Right lobe of liver (tissue), 6 donors: Measurements from ENCODE around the gene ADGRG3. TPM values are rescaled to one million over a fixed set of nuclear protein-coding genes. Genes with fewer than 3 reads are reported as not detected.
"Not testable (repeated sequence)": the region's sequence is repeated elsewhere in the genome, so short reads cannot be mapped to it uniquely, and the experiment has no call there.

Experiments used
- ATAC-seq, 4 donors: fragments of 200-7000 bp; cut with Tn5 transposase; one replicate each; pipeline ENCODE4 v1.9.1; 2020; ENCODE audit warnings: mild to moderate bottlenecking in 4 of 4, moderate library complexity in 4 of 4
- DNase-seq, 3 donors: peaks; one replicate each; pipeline ENCODE4 v3.0.0-alpha.2; 2020
- H3K27ac ChIP-seq, 3 donors: fragments of 200-600 bp; one replicate each; pipeline ENCODE4 v1.8.0; 2022
- H3K27me3 ChIP-seq, 2 donors: fragments of 200-600 bp; one replicate each; pipeline ENCODE4 v1.8.0; 2022
- H3K36me3 ChIP-seq, 4 donors: fragments of 200-600 bp; sonication (generic) in 1 of 4; one replicate each; pipeline versions ENCODE4 v1.5.1 to v1.8.0; 2017 to 2022; ENCODE audit warnings: control low read depth in 1 of 4
- H3K4me1 ChIP-seq, 4 donors: fragments of 200-600 bp; sonication (generic) in 1 of 4; one replicate each; pipeline versions ENCODE4 v1.5.1 to v1.8.0; 2017 to 2022; ENCODE audit warnings: control low read depth in 1 of 4
- H3K4me3 ChIP-seq, 3 donors: fragments of 200-600 bp; one replicate each; pipeline ENCODE4 v1.8.0; 2022
- H3K9me3 ChIP-seq, 4 donors: fragments of 200-600 bp; sonication (generic) in 1 of 4; one replicate each; pipeline versions ENCODE4 v1.5.1 to v1.8.0; 2017 to 2022; ENCODE audit warnings: control low read depth in 1 of 4
- CTCF ChIP-seq, 4 donors: fragments of 200-600 bp in 3 of 4; fragments of 450-650 bp in 1 of 4; IDR thresholded peaks; one replicate each; pipeline versions ENCODE4 v1.5.1 to v1.8.0; 2016 to 2022; ENCODE audit warnings: antibody characterized with exemption in 4 of 4, mild to moderate bottlenecking in 2 of 4
- POLR2A ChIP-seq: fragments of 450-650 bp; IDR thresholded peaks from one replicate; pipeline ENCODE4 v1.6.1; 2017; ENCODE audit warnings: antibody characterized with exemption, mild to moderate bottlenecking
- WGBS: methylation state at CpG from one replicate; pipeline ENCODE4 v1.1.6; 2018; ENCODE audit warnings: low coverage, low lambda C conversion rate; ENCODE audit not compliant: insufficient coverage; ENCODE audit errors: missing lambda C conversion rate; 5-methylcytosine and 5-hydroxymethylcytosine counted together
- intact Hi-C, 2 donors: fragments of 100-400 bp; cut with DNase I; formaldehyde crosslinking; loops; one replicate each; pipeline versions ENCODE4 v1.11.2 to v1.14.1; 2022
- total RNA-seq, 6 experiments: library from RNA; depleted of rRNA in 2 of 6; stranded (reverse); fragments of >200 nt in 2 of 6; fragmentation: NEBNext Ultra II Directional in 3 of 6; extraction: Animal tissue kit (Norgen Biotek cat#: 25700) in 3 of 6; gene quantifications; one replicate each; pipeline versions ENCODE4 v1.1.0 to v1.2.4, GENCODE V29; 2016 to 2023
- donor health status: DM: no; HTN: yes; CAD: no.
- donor health status: DM: no; HTN: no; CAD: no.
- donor health status: DM: no; HTN: no; CAD: no.
- donor health status: DM: no; HTN: yes; CAD: no.
- donor health status: DM: no; HTN: yes; CAD: no.

The ADGRG3 gene
- total RNA-seq, 6 experiments from 2014 or later = 0.37 to 1.6 (median 0.83) TPM

DNA sequence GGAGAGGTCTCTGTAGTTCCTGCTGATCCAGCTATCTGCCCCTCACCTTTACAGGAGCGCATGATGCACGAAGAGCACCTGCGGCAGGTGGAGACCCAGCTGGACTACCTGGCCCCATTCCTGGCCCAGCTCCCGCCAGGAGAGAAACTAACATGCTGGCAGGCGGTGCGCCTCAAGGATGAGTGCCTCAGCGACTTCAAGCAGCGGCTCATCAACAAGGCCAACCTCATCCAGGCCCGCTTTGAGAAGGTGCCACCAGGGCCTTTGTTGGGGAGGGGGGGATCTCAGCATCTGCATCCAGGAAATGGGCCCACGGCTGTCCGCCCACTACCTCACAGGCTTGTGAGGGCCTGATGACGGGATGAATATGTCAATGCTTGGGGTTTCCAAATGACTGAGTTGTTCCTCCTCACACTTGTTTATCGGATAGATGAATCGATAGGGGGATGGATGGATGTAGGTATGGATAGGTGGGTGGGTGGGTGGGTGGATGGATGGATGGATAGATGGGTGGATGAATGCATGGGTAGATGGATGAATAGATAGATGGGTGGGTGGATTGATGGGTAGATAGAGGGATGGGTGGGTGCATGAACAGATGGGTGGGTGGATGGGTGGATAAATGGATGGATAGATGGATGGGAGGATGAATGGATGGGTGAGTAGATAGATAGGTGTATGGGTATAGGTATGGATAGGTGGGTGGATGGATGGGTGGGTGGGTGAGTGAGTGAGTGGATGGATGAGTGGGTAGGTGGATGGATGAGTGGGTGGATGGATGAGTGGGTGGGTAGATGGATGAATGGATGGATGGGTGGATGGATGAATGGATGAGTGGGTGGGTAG, 60.5 kb downstream of the ADGRG3 start:
- no peaks in the 10 kb centered on the region for H3K9me3 ChIP-seq
- intact Hi-C loops = loop anchor here in 1 of 2 donors (5.0 kb wide), 1 partner anchor 76 kb away; no protein-coding TSS in a partner anchor
- no peaks in the 10 kb centered on the region for H3K27me3 ChIP-seq
- ATAC-seq = no peak
- no peak for DNase-seq
- H3K4me1 ChIP-seq = no peaks in the 10 kb centered on the region
- H3K36me3 ChIP-seq = no peaks in the 10 kb centered on the region
- no peak overlapping the region for H3K27ac ChIP-seq
- TF ChIP-seq POLR2A = no peak
- TF ChIP-seq CTCF (IDR thresholded peaks at IDR 0.05) = no peak
- no peak overlapping the region for H3K4me3 ChIP-seq
- WGBS = 84% methylated on average over 5 of the region's 14 CpGs

DNA sequence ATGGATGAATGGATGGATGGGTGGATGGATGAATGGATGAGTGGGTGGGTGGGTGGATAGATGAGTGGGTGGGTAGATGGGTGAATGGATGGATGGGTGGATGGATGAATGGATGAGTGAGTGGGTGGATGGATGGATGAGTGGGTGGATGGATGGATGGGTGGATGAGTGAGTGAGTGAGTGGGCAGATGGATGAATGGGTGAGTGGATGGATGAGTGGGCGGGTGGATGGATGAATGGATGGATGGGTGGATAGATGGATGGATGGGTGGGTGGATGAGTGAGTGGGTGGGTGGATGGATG, 61.0 kb downstream of the ADGRG3 start:
- DNase-seq = no peak
- ATAC-seq = no peak
- no peak overlapping the region for H3K27ac ChIP-seq
- no peak for TF ChIP-seq CTCF (IDR thresholded peaks at IDR 0.05)
- TF ChIP-seq POLR2A = no peak
- 65% methylated on average over 1 of the region's 1 CpG for WGBS
- H3K27me3 ChIP-seq = no peaks in the 10 kb centered on the region
- H3K36me3 ChIP-seq = no peaks in the 10 kb centered on the region
- no peaks in the 10 kb centered on the region for H3K9me3 ChIP-seq
- no peak overlapping the region for H3K4me3 ChIP-seq
- peaks cover 0 to 2% (median 0%) of the 10 kb centered on the region in 4 donors for H3K4me1 ChIP-seq
- intact Hi-C loops = loop anchor here in 1 of 2 donors (5.0 kb wide), 1 partner anchor 77 kb away; no protein-coding TSS in a partner anchor

- not testable (repeated sequence) for H3K27ac ChIP-seq, H3K4me1 ChIP-seq, DNase-seq, H3K36me3 ChIP-seq, H3K9me3 ChIP-seq, ATAC-seq, H3K27me3 ChIP-seq, H3K4me3 ChIP-seq
- 78% methylated on average over 6 of the region's 6 CpGs for WGBS
- intact Hi-C loops = loop anchor here in 1 of 2 donors (5.0 kb wide), 1 partner anchor 78 kb away; no protein-coding TSS in a partner anchor
Observed at GRCh38 chr16:57729852-57730251, 61.7 kb downstream of the ADGRG3 start.

DNA sequence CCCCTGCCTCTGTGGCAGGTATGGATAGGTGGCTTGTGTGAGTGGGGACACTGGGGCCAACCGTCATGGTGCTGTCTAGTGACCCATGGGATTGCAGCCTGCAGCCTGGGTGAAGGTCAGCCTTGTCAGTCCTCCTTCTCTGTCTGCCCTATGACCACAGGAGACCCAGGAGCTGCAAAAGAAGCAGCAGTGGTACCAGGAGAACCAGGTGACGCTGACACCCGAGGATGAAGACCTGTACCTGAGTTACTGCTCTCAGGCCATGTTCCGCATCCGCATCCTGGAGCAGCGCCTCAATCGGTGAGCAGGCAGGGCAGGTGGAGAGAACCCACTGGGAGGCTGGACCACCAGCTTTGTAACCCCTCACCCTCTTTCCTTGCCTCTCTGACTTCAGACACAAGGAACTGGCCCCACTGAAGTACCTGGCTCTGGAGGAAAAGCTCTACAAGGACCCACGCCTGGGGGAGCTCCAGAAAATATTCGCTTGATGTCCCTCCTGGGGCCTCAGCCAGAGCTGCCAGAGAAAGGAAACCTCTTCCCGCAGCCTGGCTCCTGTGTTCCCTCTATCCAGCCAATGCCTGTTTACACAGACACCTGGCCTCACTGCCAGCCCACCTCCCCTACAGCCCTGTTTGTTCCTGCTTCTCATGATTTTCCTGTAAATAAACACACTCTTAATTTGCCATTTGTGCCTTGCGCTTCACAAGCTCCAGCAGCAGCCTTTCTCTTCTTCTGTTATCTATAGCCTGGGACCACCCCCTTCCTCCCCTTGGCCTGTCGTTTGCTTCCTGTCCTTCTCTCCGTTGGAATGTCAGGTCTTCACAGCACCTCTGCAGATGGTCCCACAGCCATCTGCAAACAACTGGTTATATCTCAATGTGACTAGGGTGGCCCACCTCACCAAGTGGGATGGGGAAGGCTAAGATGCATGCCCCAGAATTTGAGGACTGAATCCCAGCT, 62.9 kb downstream of the ADGRG3 start:
- Histone ChIP-seq H3K27ac (no peak overlapping the region), H3K36me3 (no peaks in the 10 kb centered on the region), H3K4me3 (no peak overlapping the region), H3K4me1 (peaks cover 0 to 7% (median 0%) of the 10 kb centered on the region in 4 donors), H3K9me3 (no peaks in the 10 kb centered on the region), H3K27me3 (no peaks in the 10 kb centered on the region)
- TF ChIP-seq POLR2A (no peak), CTCF (IDR thresholded peaks at IDR 0.05) (no peak)
- ATAC-seq (no peak), DNase-seq (no peak)
- whole genome bisulfite sequencing = 36% methylated on average over 4 of the region's 13 CpGs
- intact Hi-C loops = no loop called here
